H1 (cell line): ENCODE data around the gene EPB41L2. TPM values are rescaled to one million over a fixed set of nuclear protein-coding genes. Genes with fewer than 3 reads are reported as not detected.
A peak's percentile ranks its signal among the peaks of the same experiment; 100 is the strongest.

ENCODE experiments used
- CTCF ChIA-PET: fragments of 300-600 bp; sonication (Branson Sonifier 250); formaldehyde crosslinking; loops from one replicate; lab custom pipeline; 2021; ENCODE audit not compliant: partially characterized antibody; lab: Charles Lee
- POLR2A ChIA-PET: fragments of 300-600 bp; sonication (Branson Sonifier 250); formaldehyde crosslinking; loops from one replicate; lab custom pipeline; 2021; ENCODE audit warnings: inconsistent platforms; ENCODE audit not compliant: partially characterized antibody; lab: Charles Lee
- DNase-seq, 2 experiments: peaks; one replicate each; pipeline versions ENCODE4 v3.0.0 to v3.0.0-alpha.2; 2010 to 2022; ENCODE audit warnings: low spot score in 2 of 2, low read depth in 1 of 2, mixed read lengths in 1 of 2
- FAIRE-seq: peaks from 2 replicates; lab custom pipeline; 2011; peaks lifted over from hg19 to GRCh38; lab: Jason Lieb, UNC
- H2AFZ ChIP-seq: 2 replicates; pipeline ENCODE4 v1.8.1; 2012; ENCODE audit warnings: low read length, inconsistent platforms
- H2AK5ac ChIP-seq: 2 replicates; pipeline ENCODE4 v1.6.1; 2013; ENCODE audit warnings: low read depth, low read length
- H2BK120ac ChIP-seq: replicated peaks from 2 replicates; pipeline ENCODE3; 2013; ENCODE audit warnings: low read depth, low read length, inconsistent platforms
- H2BK12ac ChIP-seq: 2 replicates; pipeline ENCODE4 v1.6.1; 2013; ENCODE audit warnings: low read depth, low read length
- H2BK15ac ChIP-seq: 2 replicates; pipeline ENCODE4 v1.6.1; 2013; ENCODE audit warnings: low read length
- H2BK20ac ChIP-seq: 2 replicates; pipeline ENCODE4 v1.6.1; 2013; ENCODE audit warnings: low read length
- H2BK5ac ChIP-seq: 2 replicates; pipeline ENCODE4 v1.6.1; 2013; ENCODE audit warnings: low read depth, low read length
- H3K14ac ChIP-seq: 2 replicates; pipeline ENCODE4 v1.6.1; 2013; ENCODE audit warnings: inconsistent platforms; ENCODE audit not compliant: insufficient read length
- H3K18ac ChIP-seq: 2 replicates; pipeline ENCODE4 v1.6.1; 2013; ENCODE audit warnings: low read length; ENCODE audit errors: extremely low read depth
- H3K23ac ChIP-seq: 2 replicates; pipeline ENCODE4 v1.6.1; 2013; ENCODE audit warnings: inconsistent platforms; ENCODE audit not compliant: insufficient read length
- H3K23me2 ChIP-seq: 2 replicates; pipeline ENCODE4 v1.6.1; 2013; ENCODE audit warnings: low read depth, low read length
- H3K27ac ChIP-seq: 2 replicates; pipeline ENCODE4 v1.6.1; 2011; ENCODE audit warnings: low read depth, low read length, inconsistent platforms
- H3K27me3 ChIP-seq, 4 experiments: replicated peaks in 1 of 4; 1 replicate in 1 of 4; 2 replicates in 3 of 4; pipeline versions ENCODE4 v1.6.1 to v1.8.1; 2011 to 2013; ENCODE audit warnings: low read length in 3 of 4, mild to moderate bottlenecking in 3 of 4, inconsistent platforms in 2 of 4, mixed read lengths in 2 of 4, moderate library complexity in 1 of 4; ENCODE audit not compliant: control insufficient read depth in 3 of 4, insufficient read depth in 3 of 4; ENCODE audit errors: extremely low read depth in 1 of 4
- H3K36me3 ChIP-seq, 4 experiments: 2 replicates each; pipeline versions ENCODE4 v1.6.1 to v1.8.1; 2011 to 2013; ENCODE audit warnings: mild to moderate bottlenecking in 4 of 4, low read length in 3 of 4, moderate library complexity in 2 of 4, control low read depth in 1 of 4, inconsistent platforms in 1 of 4; ENCODE audit not compliant: insufficient read depth in 4 of 4, control insufficient read depth in 2 of 4
- H3K4ac ChIP-seq: replicated peaks from 2 replicates; pipeline ENCODE3; 2013; ENCODE audit warnings: low read length, low read depth, mixed read lengths, inconsistent platforms; ENCODE audit not compliant: insufficient read length
- H3K4me1 ChIP-seq, 4 experiments: replicated peaks in 1 of 4; 1 replicate in 1 of 4; 2 replicates in 3 of 4; pipeline versions ENCODE4 v1.6.1 to v1.8.1; 2011 to 2013; ENCODE audit warnings: low read length in 3 of 4, inconsistent platforms in 2 of 4, mixed read lengths in 1 of 4; ENCODE audit not compliant: insufficient read depth in 4 of 4, control insufficient read depth in 3 of 4
- H3K4me2 ChIP-seq, 2 experiments: 2 replicates each; pipeline versions ENCODE4 v1.6.1 to v1.8.1; 2011 to 2013; ENCODE audit warnings: low read depth in 2 of 2, low read length in 2 of 2, control low read depth in 1 of 2, inconsistent platforms in 1 of 2, mild to moderate bottlenecking in 1 of 2; ENCODE audit not compliant: insufficient read depth in 1 of 2
- H3K4me3 ChIP-seq, 4 experiments: fragments of 200-600, 300-600 bp in 1 of 4; sonication (generic), shearing (Covaris generic), sonication (Bioruptor Twin) in 1 of 4; 2 replicates each; pipeline versions ENCODE4 v1.5.1 to v1.8.1; 2011 to 2016; ENCODE audit warnings: low read length in 4 of 4, low read depth in 3 of 4, control low read depth in 2 of 4, inconsistent platforms in 2 of 4, mild to moderate bottlenecking in 2 of 4, mixed read lengths in 1 of 4, moderate library complexity in 1 of 4; ENCODE audit not compliant: insufficient read depth in 2 of 4; ENCODE audit errors: extremely low read depth in 1 of 4
- H3K56ac ChIP-seq: replicated peaks from 2 replicates; pipeline ENCODE3; 2013; ENCODE audit warnings: low read depth, mild to moderate bottlenecking, mixed read lengths, low read length, inconsistent platforms; ENCODE audit not compliant: insufficient read length
- H3K79me1 ChIP-seq: 2 replicates; pipeline ENCODE4 v1.6.1; 2013; ENCODE audit warnings: low read depth, low read length, control low read depth
- H3K79me2 ChIP-seq, 2 experiments: 2 replicates each; pipeline versions ENCODE4 v1.6.1 to v1.8.1; 2012 to 2013; ENCODE audit warnings: low read length in 2 of 2, mild to moderate bottlenecking in 2 of 2, inconsistent platforms in 1 of 2; ENCODE audit not compliant: insufficient read depth in 2 of 2, control insufficient read depth in 1 of 2
- H3K9ac ChIP-seq, 4 experiments: replicated peaks in 1 of 4; 1 replicate in 1 of 4; 2 replicates in 3 of 4; pipeline versions ENCODE4 v1.6.1 to v1.8.1; 2011 to 2013; ENCODE audit warnings: low read depth in 3 of 4, low read length in 3 of 4, control low read depth in 2 of 4, mild to moderate bottlenecking in 2 of 4, moderate library complexity in 2 of 4, inconsistent platforms in 1 of 4; ENCODE audit errors: extremely low read depth in 1 of 4
- H3K9me3 ChIP-seq, 2 experiments: 2 replicates each; pipeline versions ENCODE4 v1.6.1 to v1.8.1; 2012 to 2013; ENCODE audit warnings: mild to moderate bottlenecking in 2 of 2, moderate library complexity in 2 of 2, control low read depth in 1 of 2, inconsistent platforms in 1 of 2, low read depth in 1 of 2, low read length in 1 of 2, mixed read lengths in 1 of 2; ENCODE audit not compliant: insufficient read depth in 2 of 2
- H4K20me1 ChIP-seq, 2 experiments: replicated peaks in 1 of 2; 2 replicates each; pipeline versions ENCODE3 to v1.8.1; 2011 to 2013; ENCODE audit warnings: inconsistent platforms in 2 of 2, low read length in 2 of 2, mild to moderate bottlenecking in 1 of 2; ENCODE audit not compliant: insufficient read depth in 2 of 2, control insufficient read depth in 1 of 2
- H4K5ac ChIP-seq: 2 replicates; pipeline ENCODE4 v1.6.1; 2013; ENCODE audit warnings: low read length, low read depth, mixed read lengths, inconsistent platforms; ENCODE audit not compliant: insufficient read length
- H4K8ac ChIP-seq: 2 replicates; pipeline ENCODE4 v1.8.0; 2013; ENCODE audit warnings: mild to moderate bottlenecking, moderate library complexity, low read length, inconsistent platforms; ENCODE audit not compliant: insufficient read depth; ENCODE audit errors: extremely low read depth
- H4K91ac ChIP-seq: replicated peaks from 2 replicates; pipeline ENCODE3; 2013; ENCODE audit warnings: low read length, mixed read lengths, inconsistent platforms; ENCODE audit not compliant: insufficient read length
- CHD1 ChIP-seq: IDR thresholded peaks from 2 replicates; pipeline ENCODE4 v1.6.1; 2012; ENCODE audit warnings: low read depth, low read length, improper control_type of control experiment
- CREB1 ChIP-seq: IDR thresholded peaks from 2 replicates; pipeline ENCODE4 v1.6.1; 2012; ENCODE audit warnings: inconsistent platforms
- HDAC2 ChIP-seq, 2 experiments: fragments of 300-600 bp in 1 of 2; sonication (generic) in 1 of 2; IDR thresholded peaks; 2 replicates each; pipeline ENCODE4 v1.6.1; 2011 to 2012; ENCODE audit warnings: low read depth in 2 of 2, low read length in 2 of 2, mild to moderate bottlenecking in 2 of 2, moderate library complexity in 2 of 2, borderline replicate concordance in 1 of 2, inconsistent platforms in 1 of 2
- TAF7 ChIP-seq: optimal IDR thresholded peaks from 2 replicates; pipeline ENCODE3; 2011; ENCODE audit warnings: low read depth, mild to moderate bottlenecking, inconsistent platforms, low read length, moderate library complexity, borderline replicate concordance
- WGBS, 2 experiments: shearing (Covaris generic) in 1 of 2; methylation state at CpG; one replicate each; pipeline versions ENCODE4 v1.1.6 to v1.1.7; 2013 to 2015; ENCODE audit warnings: low lambda C conversion rate in 2 of 2, mixed read lengths in 2 of 2, inconsistent platforms in 1 of 2, low coverage in 1 of 2, missing lambda C conversion rate in 1 of 2; ENCODE audit not compliant: insufficient replicate concordance in 2 of 2, insufficient coverage in 1 of 2, insufficient read length in 1 of 2; ENCODE audit errors: extremely low coverage in 1 of 2, missing lambda C conversion rate in 1 of 2; 5-methylcytosine and 5-hydroxymethylcytosine counted together
- polyA plus RNA-seq, 7 experiments: library from polyadenylated mRNA; depleted of rRNA in 3 of 7; stranded (reverse) in 5 of 7; unstranded in 2 of 7; fragments of >200 nt in 5 of 7; fragments of 200-250 nt in 2 of 7; gene quantifications; 1 replicate in 5 of 7; 2 replicates in 1 of 7; 4 replicates in 1 of 7; pipeline versions ENCODE4 v1.2.1 to v1.2.3, GENCODE V29; 2011 to 2013; ENCODE audit warnings: missing spikeins in 2 of 7, mixed read lengths in 2 of 7
- total RNA-seq: library from RNA; stranded (reverse); fragmentation: NEBNext Ultra II Directional; extraction: Animal tissue kit (Norgen Biotek cat#: 25700); gene quantifications from 2 replicates; pipeline ENCODE4 v1.2.1, GENCODE V29; 2021
- TF ChIP-seq, protein P1 (sequence below): IDR thresholded peaks from 2 replicates; pipeline ENCODE4 v1.6.1; 2012; ENCODE audit warnings: inconsistent platforms
- TF ChIP-seq, protein P2 (sequence below): IDR thresholded peaks from 2 replicates; pipeline ENCODE4 v1.6.1; 2011; ENCODE audit warnings: low read depth, mild to moderate bottlenecking, low read length; ENCODE audit not compliant: insufficient read depth

EPB41L2 gene
- total and polyA plus RNA-seq, 2 of the 8 experiments (the other 6 are each of a cell fraction or from before 2014, with no cell fraction given): 22.5 to 123 TPM

DNA sequence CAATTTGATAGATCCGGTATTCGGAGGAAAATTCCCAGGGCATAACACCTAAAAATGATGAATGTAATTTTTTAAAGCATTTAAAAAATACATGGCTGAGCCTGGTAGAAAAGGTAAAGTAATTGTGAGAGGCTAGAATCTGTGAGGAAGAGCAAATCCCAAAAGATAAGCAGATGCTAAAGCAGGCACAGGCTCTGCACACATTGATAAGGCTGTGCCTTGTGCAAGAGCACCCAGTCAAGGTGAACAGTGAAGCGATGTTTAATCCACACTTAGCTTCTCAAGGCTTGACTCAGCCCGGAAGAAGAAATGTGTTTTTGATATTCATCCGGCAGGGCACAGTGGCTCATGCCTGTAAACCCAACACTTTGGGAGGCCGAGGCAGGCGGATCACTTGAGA, 5.1 kb upstream of the EPB41L2 start:
- no peak overlapping the region for H3K4me3 ChIP-seq
- H3K18ac ChIP-seq: no peak overlapping the region
- H3K56ac ChIP-seq: no peak overlapping the region
- H2AFZ ChIP-seq: 0 out of 2 replicates have a peak overlapping the region, but pooled peaks have one; percentile 47
- H2AK5ac ChIP-seq: no peak overlapping the region
- no peak overlapping the region for H3K9ac ChIP-seq
- no peak overlapping the region for H4K5ac ChIP-seq
- no peak overlapping the region for H2BK5ac ChIP-seq
- 91% methylated on average over 7 of the region's 7 CpGs; no CpG with 5 or more reads in 1 of the 2 experiments for WGBS, 2 experiments
- H2BK20ac ChIP-seq: no peak overlapping the region
- H3K79me1 ChIP-seq: no peaks in the 10 kb centered on the region
- no peak overlapping the region for H2BK15ac ChIP-seq
- no peak overlapping the region for H3K4me2 ChIP-seq
- no peaks in the 10 kb centered on the region for H4K20me1 ChIP-seq
- no peaks in the 10 kb centered on the region for H3K27me3 ChIP-seq
- DNase-seq (no peak), FAIRE-seq (no peak)
- peaks cover 5% of the 10 kb centered on the region for H3K23me2 ChIP-seq
- TF ChIP-seq CHD1: no peak
- no peak for TF ChIP-seq CREB1
- TF ChIP-seq, protein P1, sequence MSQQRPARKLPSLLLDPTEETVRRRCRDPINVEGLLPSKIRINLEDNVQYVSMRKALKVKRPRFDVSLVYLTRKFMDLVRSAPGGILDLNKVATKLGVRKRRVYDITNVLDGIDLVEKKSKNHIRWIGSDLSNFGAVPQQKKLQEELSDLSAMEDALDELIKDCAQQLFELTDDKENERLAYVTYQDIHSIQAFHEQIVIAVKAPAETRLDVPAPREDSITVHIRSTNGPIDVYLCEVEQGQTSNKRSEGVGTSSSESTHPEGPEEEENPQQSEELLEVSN: no peak
- no peak for TF ChIP-seq HDAC2 (IDR thresholded peaks at IDR 0.05; ENCODE audit: borderline replicate concordance in 1 of 2, low read depth in 2 of 2, low read length in 2 of 2)
- TF ChIP-seq, protein P2, sequence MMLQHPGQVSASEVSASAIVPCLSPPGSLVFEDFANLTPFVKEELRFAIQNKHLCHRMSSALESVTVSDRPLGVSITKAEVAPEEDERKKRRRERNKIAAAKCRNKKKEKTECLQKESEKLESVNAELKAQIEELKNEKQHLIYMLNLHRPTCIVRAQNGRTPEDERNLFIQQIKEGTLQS: no peak
- no peak for TF ChIP-seq TAF7
- H3K4ac ChIP-seq: no peak overlapping the region
- H3K79me2 ChIP-seq: no peaks in the 10 kb centered on the region
- no peaks in the 10 kb centered on the region for H3K36me3 ChIP-seq
- no peak overlapping the region for H3K14ac ChIP-seq
- no peaks in the 10 kb centered on the region for H3K9me3 ChIP-seq
- H4K8ac ChIP-seq: no peak overlapping the region
- H2BK12ac ChIP-seq: no peak overlapping the region; the same call in 1 of the 2 replicates
- no peak overlapping the region for H2BK120ac ChIP-seq
- ChIA-PET POLR2A (no interaction called here), CTCF (interaction anchor here (3.6 kb wide), 1 partner anchor 16 kb away, joined by 13 read pairs; no protein-coding TSS in a partner anchor)
- H3K23ac ChIP-seq: no peak overlapping the region
- no peak overlapping the region for H3K27ac ChIP-seq
- H4K91ac ChIP-seq: no peak overlapping the region
- peaks cover 0 to 5% (median 2%) of the 10 kb centered on the region in 4 experiments; a peak in 3 of 7 replicates for H3K4me1 ChIP-seq
